ENCODE data around the gene MAML1.

The MAML1 gene

DNA sequence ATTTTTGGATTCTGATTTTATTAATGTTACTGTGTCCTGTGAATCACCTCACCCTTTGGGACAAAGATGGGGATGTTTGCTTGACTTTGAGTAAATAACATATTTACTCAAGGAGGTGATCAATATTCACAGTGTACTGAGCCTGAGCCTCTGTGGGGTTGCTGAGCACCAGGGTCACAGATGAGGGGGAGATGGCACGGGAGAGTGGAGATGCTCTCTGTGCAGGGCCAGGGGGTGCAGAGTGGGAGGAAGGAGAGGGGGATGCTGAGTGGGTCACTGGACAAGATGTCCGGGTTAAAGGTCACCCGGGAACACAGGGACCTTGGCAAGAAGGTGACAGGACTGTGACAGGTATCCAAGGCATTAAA, 92.1 kb downstream of the MAML1 start:
- DNase-seq, result no peak

DNA sequence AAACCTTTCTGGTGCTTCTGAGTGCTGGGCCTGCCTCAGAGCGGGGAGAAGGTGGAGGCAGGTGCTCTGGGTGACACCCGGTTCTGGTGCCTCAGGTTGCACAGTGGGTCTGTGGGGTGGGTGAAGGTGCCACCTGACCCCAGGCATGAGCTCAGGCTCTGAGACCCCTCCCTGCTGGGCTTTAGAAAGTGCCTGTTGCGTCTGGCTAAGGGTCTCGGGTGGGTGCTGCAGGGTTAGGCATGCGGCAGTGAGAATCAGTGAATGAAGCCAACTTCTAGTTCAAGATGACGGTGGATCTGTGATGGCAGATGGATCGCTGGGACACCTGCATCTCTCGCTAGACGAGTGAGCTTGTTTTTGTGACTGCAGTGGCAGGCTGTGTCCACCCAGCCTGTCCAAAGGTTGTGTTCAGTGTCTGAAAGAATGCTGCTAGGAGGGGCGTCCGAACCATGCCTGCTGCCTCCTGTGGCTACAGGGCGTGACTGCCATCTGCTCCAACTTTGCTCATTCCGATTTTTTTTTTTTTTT, 93.1 kb downstream of the MAML1 start:
- no peak for DNase-seq
